Measurements from ENCODE around the gene LAMA2.

GRCh38 chr6:129507846-129508245, 624.9 kb downstream of the LAMA2 start:
- TF ChIP-seq, protein P1, sequence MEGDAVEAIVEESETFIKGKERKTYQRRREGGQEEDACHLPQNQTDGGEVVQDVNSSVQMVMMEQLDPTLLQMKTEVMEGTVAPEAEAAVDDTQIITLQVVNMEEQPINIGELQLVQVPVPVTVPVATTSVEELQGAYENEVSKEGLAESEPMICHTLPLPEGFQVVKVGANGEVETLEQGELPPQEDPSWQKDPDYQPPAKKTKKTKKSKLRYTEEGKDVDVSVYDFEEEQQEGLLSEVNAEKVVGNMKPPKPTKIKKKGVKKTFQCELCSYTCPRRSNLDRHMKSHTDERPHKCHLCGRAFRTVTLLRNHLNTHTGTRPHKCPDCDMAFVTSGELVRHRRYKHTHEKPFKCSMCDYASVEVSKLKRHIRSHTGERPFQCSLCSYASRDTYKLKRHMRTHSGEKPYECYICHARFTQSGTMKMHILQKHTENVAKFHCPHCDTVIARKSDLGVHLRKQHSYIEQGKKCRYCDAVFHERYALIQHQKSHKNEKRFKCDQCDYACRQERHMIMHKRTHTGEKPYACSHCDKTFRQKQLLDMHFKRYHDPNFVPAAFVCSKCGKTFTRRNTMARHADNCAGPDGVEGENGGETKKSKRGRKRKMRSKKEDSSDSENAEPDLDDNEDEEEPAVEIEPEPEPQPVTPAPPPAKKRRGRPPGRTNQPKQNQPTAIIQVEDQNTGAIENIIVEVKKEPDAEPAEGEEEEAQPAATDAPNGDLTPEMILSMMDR (IDR thresholded peaks at IDR 0.05; ENCODE audit: low read length), result no peak
- TF ChIP-seq EZH2phosphoT487 (IDR thresholded peaks at IDR 0.05; ENCODE audit: low read length), result no peak
